Measurements from ENCODE around the gene ST8SIA4.

ST8SIA4 gene, protein sequence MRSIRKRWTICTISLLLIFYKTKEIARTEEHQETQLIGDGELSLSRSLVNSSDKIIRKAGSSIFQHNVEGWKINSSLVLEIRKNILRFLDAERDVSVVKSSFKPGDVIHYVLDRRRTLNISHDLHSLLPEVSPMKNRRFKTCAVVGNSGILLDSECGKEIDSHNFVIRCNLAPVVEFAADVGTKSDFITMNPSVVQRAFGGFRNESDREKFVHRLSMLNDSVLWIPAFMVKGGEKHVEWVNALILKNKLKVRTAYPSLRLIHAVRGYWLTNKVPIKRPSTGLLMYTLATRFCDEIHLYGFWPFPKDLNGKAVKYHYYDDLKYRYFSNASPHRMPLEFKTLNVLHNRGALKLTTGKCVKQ

GRCh38 chr5:100903039-100903887, at the start of gene ST8SIA4:
ST8SIA4 (minus strand) TSS chr5:100903282; CDS start chr5:100902955, 327 bp downstream.
- DNase-seq (ENCODE audit: low spot score) = peak; percentile 82

- DNase-seq (ENCODE audit: low spot score) = no peak
Observed at GRCh38 chr5:100950985-100951384, 47.9 kb upstream of the ST8SIA4 start.

DNA sequence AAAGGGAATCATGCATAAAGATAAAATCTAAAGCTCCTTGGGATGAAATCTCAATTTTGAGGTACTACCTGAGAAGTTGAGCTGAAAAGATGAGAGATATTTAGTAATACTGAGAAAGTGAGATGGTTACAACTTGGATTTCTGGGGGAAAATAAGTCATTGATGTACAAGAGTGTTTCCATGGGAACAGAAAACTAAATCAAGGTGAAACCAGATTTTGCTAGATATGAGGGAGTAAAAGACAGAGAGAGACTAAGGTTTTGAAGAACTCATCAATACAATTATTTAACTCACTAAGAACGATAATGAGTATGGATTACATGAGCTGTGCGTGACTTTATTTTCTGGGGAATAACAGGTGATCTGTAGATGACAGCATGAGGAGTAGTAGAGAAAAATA, 10.2 kb upstream of the ST8SIA4 start:
- no peak for DNase-seq (ENCODE audit: low spot score)

- no peak for DNase-seq (ENCODE audit: low spot score)
Observed at GRCh38 chr5:100909034-100909433, 6.0 kb upstream of the ST8SIA4 start.

DNA sequence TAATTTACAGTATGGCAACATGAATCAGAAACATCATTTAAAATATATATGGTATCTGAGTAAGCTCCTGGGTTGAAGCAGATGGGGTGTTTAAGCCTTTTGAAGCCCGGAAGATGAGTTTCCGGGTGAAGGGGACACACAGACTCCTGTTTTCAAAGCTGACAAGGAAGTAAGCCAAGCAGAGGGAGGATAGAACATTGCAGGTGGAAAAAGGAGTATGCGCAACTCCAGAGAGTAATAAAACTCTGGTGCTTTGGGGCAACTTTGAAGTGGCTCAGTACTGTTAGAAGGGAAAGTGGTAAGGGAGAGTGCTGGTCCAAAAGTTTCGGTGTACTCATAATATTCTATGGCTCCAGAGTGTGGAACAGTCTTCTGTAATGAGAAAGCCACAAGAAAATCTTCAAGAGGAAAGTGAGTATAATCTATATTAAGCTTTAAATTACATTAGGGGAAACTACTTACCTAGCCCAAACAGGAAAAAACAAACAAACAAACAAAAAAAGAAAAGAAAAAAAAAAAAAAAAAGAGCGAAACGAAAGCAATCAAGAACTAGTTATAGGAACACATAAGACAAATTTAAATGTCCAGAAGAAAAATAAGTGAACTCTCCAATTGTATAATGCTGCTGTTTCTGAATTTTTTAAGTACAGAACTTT, 2.3 kb upstream of the ST8SIA4 start:
- DNase-seq (ENCODE audit: low spot score) = no peak

DNA sequence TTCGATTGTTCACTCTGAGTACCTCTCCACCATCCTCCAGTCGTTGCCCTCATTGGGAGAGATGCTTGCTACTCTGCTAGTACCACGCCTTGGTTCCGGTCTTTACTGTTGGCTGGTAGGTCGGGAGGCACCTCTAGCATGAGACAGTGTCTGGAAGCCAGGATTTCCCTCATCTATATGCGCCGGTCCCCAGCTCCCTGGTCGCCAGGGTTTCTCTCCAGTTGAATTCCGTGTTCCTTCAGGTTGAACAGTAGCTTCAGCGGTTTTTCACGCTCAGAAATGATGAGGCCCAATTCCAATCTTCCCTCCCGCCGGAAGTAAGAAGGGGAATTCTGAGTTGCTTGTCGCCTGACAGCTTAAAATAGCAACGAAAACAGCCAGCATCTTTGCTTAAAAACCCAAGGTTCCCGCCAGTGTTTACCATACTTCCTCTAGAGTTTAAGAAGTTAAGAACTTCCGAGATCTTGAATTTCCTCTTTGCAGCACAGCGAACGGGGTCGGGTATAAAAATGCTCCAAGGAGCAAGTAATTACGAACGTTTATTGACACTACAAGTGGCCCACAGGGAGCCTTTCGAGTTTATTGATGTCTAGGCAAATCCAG, 1.3 kb upstream of the ST8SIA4 start:
- DNase-seq (ENCODE audit: low spot score) = peak; percentile 63

DNA sequence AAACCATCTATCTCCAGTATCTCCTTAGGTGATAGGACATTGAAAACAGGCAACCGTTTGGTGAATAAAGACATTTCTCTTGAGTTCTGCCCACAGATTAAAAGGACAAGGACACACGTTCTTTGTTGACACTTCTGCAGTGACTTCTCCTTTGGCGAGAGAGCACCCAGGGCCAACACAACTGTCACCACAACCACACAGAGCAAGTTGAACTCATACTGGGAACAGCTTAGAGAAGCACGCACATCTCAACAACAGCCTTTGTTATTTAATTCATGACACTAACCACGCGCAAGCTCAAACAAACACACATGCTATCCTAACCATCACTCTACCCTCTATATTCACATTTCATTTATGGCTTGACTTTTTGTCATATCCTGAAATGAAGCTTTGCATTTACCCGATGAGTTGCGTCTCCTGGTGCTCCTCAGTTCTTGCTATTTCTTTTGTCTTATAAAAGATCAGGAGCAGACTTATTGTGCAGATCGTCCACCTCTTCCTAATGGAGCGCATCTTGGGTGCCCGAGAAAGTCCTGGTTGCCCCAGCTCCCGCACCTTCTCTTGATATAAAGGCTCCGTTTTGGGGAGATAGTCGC, 543 bp downstream of the ST8SIA4 start:
- no peak for DNase-seq (ENCODE audit: low spot score)

GRCh38 chr5:100901821-100902341, 1.2 kb downstream of the ST8SIA4 start:
- DNase-seq (ENCODE audit: low spot score) = peak; percentile 62

DNA sequence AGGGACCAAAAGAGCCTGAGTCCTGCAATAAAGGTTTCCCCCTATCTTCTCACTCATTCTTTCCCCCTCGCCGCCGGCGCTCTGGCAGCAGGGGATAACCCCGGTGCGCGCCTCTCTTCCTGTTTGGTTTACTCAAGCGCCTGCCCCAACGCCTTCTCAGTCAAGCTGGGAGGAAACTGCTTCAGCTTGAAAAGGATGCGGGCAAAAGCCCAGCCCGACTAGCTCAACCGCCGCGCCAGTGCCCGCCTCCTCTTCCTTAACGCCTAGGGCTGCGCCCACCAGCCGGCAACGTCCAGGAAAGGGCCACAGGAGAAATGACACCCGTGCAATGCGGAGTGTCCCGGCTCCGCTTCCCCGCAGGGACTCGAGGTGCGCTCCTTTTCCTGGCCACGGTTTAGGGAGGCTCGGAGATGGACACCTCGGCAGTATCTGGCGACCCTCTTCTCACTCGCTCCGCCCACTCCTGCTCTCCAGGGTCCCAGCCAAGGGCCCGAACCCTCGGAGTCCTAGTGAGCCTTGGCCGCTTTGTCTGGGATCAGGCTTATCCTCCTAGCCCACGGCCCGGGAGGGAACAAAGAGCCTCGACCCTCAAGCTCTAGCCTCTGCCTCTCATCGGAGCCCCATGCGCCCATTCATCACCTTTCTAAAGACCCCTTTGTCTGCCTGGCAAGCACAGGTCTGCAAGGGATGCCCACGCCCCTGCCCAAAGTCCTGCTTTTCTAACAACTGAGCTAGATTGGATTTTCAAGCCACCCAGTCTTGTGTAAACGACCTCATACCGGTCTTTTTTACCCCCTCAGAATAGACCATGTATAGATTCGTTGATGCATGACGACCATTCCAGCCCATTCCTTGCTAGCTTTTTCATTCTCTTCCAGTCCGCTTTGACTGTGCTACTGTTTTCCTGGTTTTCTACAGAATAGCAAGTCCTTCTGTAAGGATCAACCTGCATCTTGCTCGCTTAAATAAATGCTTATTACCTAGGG, 2.0 kb downstream of the ST8SIA4 start:
- peak; percentile 80 for DNase-seq (ENCODE audit: low spot score)

DNA sequence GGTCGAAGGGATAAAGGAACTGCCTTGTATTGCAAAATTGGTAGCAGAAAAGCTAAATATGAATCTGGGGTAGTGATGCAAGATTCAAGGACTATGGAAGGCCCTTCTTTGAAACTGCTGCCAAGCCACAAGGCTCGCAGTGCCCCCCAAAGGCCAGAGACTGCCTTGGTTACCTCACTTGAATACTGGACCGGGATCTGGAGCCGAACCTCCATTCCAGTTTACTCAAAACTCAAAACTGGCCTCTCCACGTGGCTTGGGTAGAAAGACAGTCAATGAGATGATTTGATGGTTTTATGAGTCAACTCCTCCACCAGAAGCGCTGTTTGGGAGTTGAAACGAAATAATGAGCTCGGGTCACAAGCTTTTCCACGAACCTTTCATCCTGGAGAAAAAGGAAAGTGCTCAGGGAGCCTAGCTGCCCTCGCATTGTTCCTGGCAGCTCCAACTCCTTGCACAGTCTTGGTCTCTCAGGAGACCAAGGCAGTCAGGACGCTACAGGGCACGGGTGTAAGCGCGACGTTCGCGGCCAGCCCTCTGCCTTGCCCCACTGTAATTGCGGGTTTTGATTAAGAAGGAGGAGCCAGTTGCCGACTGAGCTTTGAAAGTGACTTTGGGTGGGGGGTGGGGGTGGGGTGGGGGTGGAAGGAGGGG, 2.8 kb downstream of the ST8SIA4 start:
- no peak for DNase-seq (ENCODE audit: low spot score)

GRCh38 chr5:100899675-100900074, 3.4 kb downstream of the ST8SIA4 start:
- DNase-seq (ENCODE audit: low spot score) = no peak

GRCh38 chr5:100898504-100899346, 4.4 kb downstream of the ST8SIA4 start:
- DNase-seq (ENCODE audit: low spot score) = no peak

DNA sequence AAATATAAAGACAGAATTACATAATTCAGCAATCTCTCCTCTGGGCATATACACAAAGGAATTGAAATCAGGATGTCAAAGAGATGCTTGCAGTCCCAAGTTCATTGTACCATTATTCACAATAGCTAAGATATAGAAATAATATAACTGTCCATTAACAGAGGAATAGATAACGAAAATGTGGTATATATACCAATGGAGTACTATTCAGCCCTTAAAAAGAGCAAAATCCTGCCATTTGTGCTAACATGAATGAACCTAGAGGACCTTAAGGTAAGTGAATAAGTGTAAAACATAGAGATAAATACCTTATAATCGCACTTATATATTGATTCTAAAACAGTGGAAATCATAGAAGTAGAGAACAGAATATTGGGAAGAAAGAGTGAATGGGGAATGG, 7.0 kb downstream of the ST8SIA4 start:
- no peak for DNase-seq (ENCODE audit: low spot score)

DNA sequence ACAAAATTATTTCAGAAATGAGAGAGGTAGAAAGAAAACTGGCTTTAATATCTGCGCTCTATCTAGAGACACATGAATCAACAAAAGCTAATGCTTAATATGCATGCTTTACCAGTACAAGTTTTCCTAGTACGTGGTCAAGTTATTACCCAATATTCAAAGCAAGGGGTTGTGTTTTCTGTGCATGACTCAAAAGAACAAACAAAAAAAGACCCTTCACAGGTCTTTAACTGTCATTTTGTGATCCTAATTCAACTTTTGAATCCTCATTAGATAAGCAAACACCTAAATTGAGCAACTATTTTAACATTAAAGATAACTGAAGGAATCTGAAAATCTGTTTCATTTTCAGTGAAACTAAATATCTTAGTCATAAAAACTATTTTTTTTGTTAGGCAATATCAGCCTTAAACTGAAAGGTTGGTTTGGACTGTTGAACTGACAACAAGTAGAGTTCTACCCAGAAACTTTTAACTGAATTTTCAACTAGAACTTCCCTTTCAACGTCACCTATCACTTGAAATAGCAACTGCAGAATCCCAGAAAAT, 12.5 kb downstream of the ST8SIA4 start:
- DNase-seq (ENCODE audit: low spot score) = no peak

GRCh38 chr5:100889896-100890295, 13.2 kb downstream of the ST8SIA4 start:
- no peak for DNase-seq (ENCODE audit: low spot score)

DNA sequence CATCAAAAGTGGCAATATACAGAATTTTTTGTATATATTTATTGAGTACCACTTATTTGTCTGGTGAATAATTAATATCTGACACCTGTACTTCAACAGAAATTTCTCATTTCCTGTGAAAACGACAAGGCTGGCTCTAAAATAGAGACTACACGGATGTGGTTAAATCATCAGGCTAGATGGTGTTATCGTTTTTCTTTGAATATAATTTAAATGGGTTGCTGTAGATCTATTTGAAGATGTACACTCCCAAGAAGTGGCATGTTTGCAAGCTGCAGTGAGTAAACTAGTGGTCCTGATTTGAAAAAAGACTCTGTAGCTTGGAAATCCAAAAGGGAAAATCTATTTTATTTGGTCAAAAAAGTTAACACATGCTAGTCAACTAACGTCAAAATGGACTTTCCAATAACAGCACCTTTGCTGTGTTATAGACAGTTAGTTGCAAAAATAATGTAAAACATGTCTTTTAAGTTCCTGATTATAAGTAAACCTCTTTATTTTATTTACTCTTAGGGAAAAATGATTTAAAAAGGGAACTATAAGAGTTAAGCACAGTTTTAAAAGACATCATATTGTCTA, 13.8 kb downstream of the ST8SIA4 start:
- DNase-seq (ENCODE audit: low spot score) = no peak

DNA sequence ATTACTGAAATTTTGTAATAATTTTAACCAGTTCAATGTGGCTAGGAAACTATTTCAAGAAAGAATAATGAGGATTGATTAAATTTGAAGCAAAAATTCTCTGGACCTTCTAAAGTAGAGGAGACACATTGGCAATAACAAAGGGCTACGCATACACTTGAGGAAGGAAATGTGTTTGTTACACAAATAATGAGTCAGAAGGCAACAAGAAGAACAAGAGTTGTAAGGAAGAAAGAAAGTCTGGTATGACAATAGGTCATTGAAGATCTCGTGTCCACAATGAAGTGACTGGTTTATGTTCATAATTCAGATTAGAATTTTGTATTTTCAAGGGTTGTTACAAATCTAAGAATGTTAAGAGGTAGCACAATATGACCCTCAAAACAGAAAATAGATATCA, 25.8 kb downstream of the ST8SIA4 start:
- no peak for DNase-seq (ENCODE audit: low spot score)

Measured in left forelimb (tissue), 1 donor.